Urinary bladder (tissue), 4 donors: ENCODE measurements around the gene IQSEC1. TPM values are rescaled to one million over a fixed set of nuclear protein-coding genes. Genes with fewer than 3 reads are reported as not detected.

Experiments
- DNase-seq: peaks from one replicate; pipeline ENCODE4 v3.0.0-alpha.2; 2015; ENCODE audit errors: extremely low spot score
- H3K27ac ChIP-seq: one replicate; pipeline ENCODE4 v1.5.1; 2013; ENCODE audit warnings: low read depth, mild to moderate bottlenecking, moderate library complexity
- H3K36me3 ChIP-seq: one replicate; pipeline ENCODE4 v1.6.1; 2013; ENCODE audit warnings: mild to moderate bottlenecking, moderate library complexity; ENCODE audit not compliant: insufficient read depth
- H3K4me1 ChIP-seq: one replicate; pipeline ENCODE4 v1.6.1; 2013; ENCODE audit warnings: mild to moderate bottlenecking, moderate library complexity; ENCODE audit not compliant: insufficient read depth
- H3K4me3 ChIP-seq: one replicate; pipeline ENCODE4 v1.5.1; 2013; ENCODE audit warnings: low read depth, low read length
- WGBS: extraction: QIAGEN DNeasy Blood & Tissue Kit; methylation state at CpG from one replicate; pipeline ENCODE4 v1.1.7; 2013; 5-methylcytosine and 5-hydroxymethylcytosine counted together
- polyA plus RNA-seq: library from polyadenylated mRNA; stranded (reverse); fragments of 200-250 nt; gene quantifications from one replicate; pipeline ENCODE4 v1.2.3, GENCODE V29; 2013
- total RNA-seq: library from RNA; depleted of rRNA; stranded (reverse); fragments of >200 nt; gene quantifications from one replicate; pipeline ENCODE4 v1.2.3, GENCODE V29; 2014
- donor health status: healthy with polysubstance abuse.
- donor health status: healthy.

IQSEC1 gene
- total and polyA plus RNA-seq, 2 donors, result 24.4 to 27.8 TPM

- no peaks in the 10 kb centered on the region for H3K4me1 ChIP-seq
- DNase-seq, result no peak
- H3K27ac ChIP-seq, result no peak overlapping the region
- H3K4me3 ChIP-seq, result no peak overlapping the region
- WGBS, result 81% methylated on average over 6 of the region's 6 CpGs
- H3K36me3 ChIP-seq, result no peaks in the 10 kb centered on the region
These were observed 88.1 kb downstream of the IQSEC1 start for GRCh38 chr3:12985148-12985547.

GRCh38 chr3:12984023-12984823 lies 89.0 kb downstream of the IQSEC1 start:
- no peak overlapping the region for H3K4me3 ChIP-seq
- no peaks in the 10 kb centered on the region for H3K36me3 ChIP-seq
- no peaks in the 10 kb centered on the region for H3K4me1 ChIP-seq
- H3K27ac ChIP-seq, result no peak overlapping the region
- 57% methylated on average over 7 of the region's 7 CpGs for WGBS
- no peak for DNase-seq

GRCh38 chr3:12983319-12983718 lies 89.9 kb downstream of the IQSEC1 start:
- no peak for DNase-seq
- WGBS, result 89% methylated on average over 9 of the region's 9 CpGs

GRCh38 chr3:12982619-12983101 lies 90.6 kb downstream of the IQSEC1 start:
- no peaks in the 10 kb centered on the region for H3K36me3 ChIP-seq
- WGBS, result 82% methylated on average over 5 of the region's 5 CpGs
- no peak for DNase-seq
- no peak overlapping the region for H3K4me3 ChIP-seq
- H3K4me1 ChIP-seq, result no peaks in the 10 kb centered on the region
- no peak overlapping the region for H3K27ac ChIP-seq

More at GRCh38 chr3:12983319-12983718, 89.9 kb downstream of the IQSEC1 start:
- Histone ChIP-seq H3K27ac (no peak overlapping the region), H3K4me1 (no peaks in the 10 kb centered on the region), H3K36me3 (no peaks in the 10 kb centered on the region), H3K4me3 (no peak overlapping the region)

- H3K36me3 ChIP-seq, result no peaks in the 10 kb centered on the region
- H3K27ac ChIP-seq, result no peak overlapping the region
- no peak for DNase-seq
- WGBS, result 86% methylated on average over 13 of the region's 13 CpGs
- H3K4me3 ChIP-seq, result no peak overlapping the region
- H3K4me1 ChIP-seq, result no peaks in the 10 kb centered on the region
These were observed 91.6 kb downstream of the IQSEC1 start for GRCh38 chr3:12981306-12982275.

GRCh38 chr3:12980596-12981290 lies 92.5 kb downstream of the IQSEC1 start:
- Histone ChIP-seq H3K36me3 (no peaks in the 10 kb centered on the region), H3K4me1 (no peaks in the 10 kb centered on the region), H3K4me3 (no peak overlapping the region), H3K27ac (no peak overlapping the region)
- 83% methylated on average over 10 of the region's 10 CpGs for WGBS
- DNase-seq, result no peak

- Histone ChIP-seq H3K4me3 (no peak overlapping the region), H3K4me1 (no peaks in the 10 kb centered on the region), H3K27ac (no peak overlapping the region), H3K36me3 (no peaks in the 10 kb centered on the region)
- no peak for DNase-seq
- 93% methylated on average over 4 of the region's 4 CpGs for WGBS
These were observed 93.2 kb downstream of the IQSEC1 start for GRCh38 chr3:12979947-12980487.

- Histone ChIP-seq H3K36me3 (no peaks in the 10 kb centered on the region), H3K4me3 (no peak overlapping the region), H3K27ac (no peak overlapping the region), H3K4me1 (no peaks in the 10 kb centered on the region)
- no peak for DNase-seq
- WGBS, result 75% methylated on average over 20 of the region's 20 CpGs
These were observed 93.9 kb downstream of the IQSEC1 start for GRCh38 chr3:12979151-12979946.

GRCh38 chr3:12978682-12979081 lies 94.5 kb downstream of the IQSEC1 start:
- H3K4me1 ChIP-seq, result no peaks in the 10 kb centered on the region
- DNase-seq, result no peak
- 82% methylated on average over 4 of the region's 4 CpGs for WGBS
- H3K27ac ChIP-seq, result no peak overlapping the region
- H3K4me3 ChIP-seq, result no peak overlapping the region
- no peaks in the 10 kb centered on the region for H3K36me3 ChIP-seq

- no peaks in the 10 kb centered on the region for H3K36me3 ChIP-seq
These were observed 96.0 kb downstream of the IQSEC1 start for GRCh38 chr3:12977117-12977808.

GRCh38 chr3:12975748-12976522 lies 97.3 kb downstream of the IQSEC1 start:
- no peaks in the 10 kb centered on the region for H3K4me1 ChIP-seq
- H3K27ac ChIP-seq, result no peak overlapping the region
- no peak for DNase-seq
- H3K4me3 ChIP-seq, result no peak overlapping the region
- WGBS, result 89% methylated on average over 12 of the region's 12 CpGs
- no peaks in the 10 kb centered on the region for H3K36me3 ChIP-seq

More at GRCh38 chr3:12977117-12977808, 96.0 kb downstream of the IQSEC1 start:
- 86% methylated on average over 10 of the region's 10 CpGs for WGBS
- Histone ChIP-seq H3K27ac (no peak overlapping the region), H3K4me3 (no peak overlapping the region), H3K4me1 (no peaks in the 10 kb centered on the region)
- DNase-seq, result no peak
